Neural progenitor cell (in vitro differentiated cells): ENCODE data around the gene CSF2.

Experiments
- EZH2 ChIP-seq: fragments of 200-600 bp; sonication (generic); IDR thresholded peaks from 2 replicates; pipeline ENCODE4 v1.6.1; 2017; ENCODE audit warnings: antibody characterized with exemption, mild to moderate bottlenecking, moderate library complexity
- TF ChIP-seq, protein P1 (sequence below): fragments of 200-600 bp; sonication (generic); IDR thresholded peaks from 2 replicates; pipeline ENCODE4 v1.5.1; 2017; ENCODE audit warnings: antibody characterized with exemption, mild to moderate bottlenecking

DNA sequence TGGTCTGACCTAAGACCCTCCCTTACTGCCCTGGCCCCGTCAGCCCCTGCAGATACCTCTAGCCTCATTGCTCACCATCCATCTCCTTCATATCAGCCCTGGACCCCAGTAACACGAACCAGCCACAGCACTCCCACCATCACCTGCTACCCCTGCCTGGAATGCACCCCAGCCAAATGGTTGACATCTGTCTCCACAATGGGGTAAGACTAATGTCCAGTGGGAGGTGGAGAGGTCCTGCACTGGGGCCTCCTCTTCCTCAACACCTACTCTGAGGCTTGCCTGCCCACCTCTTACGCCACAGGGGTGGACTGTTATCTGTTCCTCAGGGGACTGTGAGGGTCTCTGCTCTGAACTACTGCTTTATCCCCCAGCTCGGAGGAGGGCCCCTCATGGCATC lies 12.1 kb downstream of the CSF2 start:
- TF ChIP-seq, protein P1, sequence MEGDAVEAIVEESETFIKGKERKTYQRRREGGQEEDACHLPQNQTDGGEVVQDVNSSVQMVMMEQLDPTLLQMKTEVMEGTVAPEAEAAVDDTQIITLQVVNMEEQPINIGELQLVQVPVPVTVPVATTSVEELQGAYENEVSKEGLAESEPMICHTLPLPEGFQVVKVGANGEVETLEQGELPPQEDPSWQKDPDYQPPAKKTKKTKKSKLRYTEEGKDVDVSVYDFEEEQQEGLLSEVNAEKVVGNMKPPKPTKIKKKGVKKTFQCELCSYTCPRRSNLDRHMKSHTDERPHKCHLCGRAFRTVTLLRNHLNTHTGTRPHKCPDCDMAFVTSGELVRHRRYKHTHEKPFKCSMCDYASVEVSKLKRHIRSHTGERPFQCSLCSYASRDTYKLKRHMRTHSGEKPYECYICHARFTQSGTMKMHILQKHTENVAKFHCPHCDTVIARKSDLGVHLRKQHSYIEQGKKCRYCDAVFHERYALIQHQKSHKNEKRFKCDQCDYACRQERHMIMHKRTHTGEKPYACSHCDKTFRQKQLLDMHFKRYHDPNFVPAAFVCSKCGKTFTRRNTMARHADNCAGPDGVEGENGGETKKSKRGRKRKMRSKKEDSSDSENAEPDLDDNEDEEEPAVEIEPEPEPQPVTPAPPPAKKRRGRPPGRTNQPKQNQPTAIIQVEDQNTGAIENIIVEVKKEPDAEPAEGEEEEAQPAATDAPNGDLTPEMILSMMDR, result no peak
- TF ChIP-seq EZH2, result no peak
